Adrenal gland (tissue), 5 donors: ENCODE data around the gene UBE2E3.

Source experiments
- POLR2A ChIP-seq, 2 donors: fragments of 450-650 bp; IDR thresholded peaks; one replicate each; pipeline ENCODE4 v1.6.1; 2017; ENCODE audit warnings: antibody characterized with exemption in 2 of 2, mild to moderate bottlenecking in 2 of 2, moderate library complexity in 1 of 2
- TF ChIP-seq, protein P1 (sequence below), 6 experiments: fragments of 450-650 bp in 4 of 6; fragments of 200-600 bp in 2 of 6; sonication (generic) in 1 of 6; IDR thresholded peaks; 1 replicate in 5 of 6; 2 replicates in 1 of 6; pipeline versions ENCODE4 v1.5.1 to v1.8.0; 2016 to 2021; ENCODE audit warnings: antibody characterized with exemption in 6 of 6, mild to moderate bottlenecking in 2 of 6, moderate library complexity in 1 of 6
- donor health status: DM: no; HTN: no; CAD: no.

DNA sequence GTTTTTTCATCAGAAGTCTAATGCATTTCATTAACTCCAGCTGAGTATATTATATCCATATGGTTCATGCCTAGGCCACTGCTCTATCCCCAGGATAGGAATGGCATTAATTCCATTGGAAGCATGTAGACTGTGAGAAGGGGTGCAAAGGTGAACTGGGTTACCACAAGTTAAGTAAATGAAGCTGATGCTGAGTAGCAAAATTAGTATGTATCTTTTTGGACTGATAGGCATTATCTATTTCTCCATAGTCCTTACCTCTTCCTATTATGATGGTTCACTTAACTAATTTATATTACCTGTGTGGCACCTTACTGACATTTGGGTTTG lies 24.9 kb downstream of the UBE2E3 start:
- no peak for TF ChIP-seq POLR2A (IDR thresholded peaks at IDR 0.05)
- TF ChIP-seq, protein P1, sequence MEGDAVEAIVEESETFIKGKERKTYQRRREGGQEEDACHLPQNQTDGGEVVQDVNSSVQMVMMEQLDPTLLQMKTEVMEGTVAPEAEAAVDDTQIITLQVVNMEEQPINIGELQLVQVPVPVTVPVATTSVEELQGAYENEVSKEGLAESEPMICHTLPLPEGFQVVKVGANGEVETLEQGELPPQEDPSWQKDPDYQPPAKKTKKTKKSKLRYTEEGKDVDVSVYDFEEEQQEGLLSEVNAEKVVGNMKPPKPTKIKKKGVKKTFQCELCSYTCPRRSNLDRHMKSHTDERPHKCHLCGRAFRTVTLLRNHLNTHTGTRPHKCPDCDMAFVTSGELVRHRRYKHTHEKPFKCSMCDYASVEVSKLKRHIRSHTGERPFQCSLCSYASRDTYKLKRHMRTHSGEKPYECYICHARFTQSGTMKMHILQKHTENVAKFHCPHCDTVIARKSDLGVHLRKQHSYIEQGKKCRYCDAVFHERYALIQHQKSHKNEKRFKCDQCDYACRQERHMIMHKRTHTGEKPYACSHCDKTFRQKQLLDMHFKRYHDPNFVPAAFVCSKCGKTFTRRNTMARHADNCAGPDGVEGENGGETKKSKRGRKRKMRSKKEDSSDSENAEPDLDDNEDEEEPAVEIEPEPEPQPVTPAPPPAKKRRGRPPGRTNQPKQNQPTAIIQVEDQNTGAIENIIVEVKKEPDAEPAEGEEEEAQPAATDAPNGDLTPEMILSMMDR (IDR thresholded peaks at IDR 0.05): no peak
